Tibial nerve (tissue), 4 donors: Measurements from ENCODE around the gene NRBP1. TPM values are rescaled to one million over a fixed set of nuclear protein-coding genes. Genes with fewer than 3 reads are reported as not detected.

Experiments used
- DNase-seq, 2 donors: peaks; one replicate each; pipeline ENCODE4 v3.0.0-alpha.2; 2019; ENCODE audit warnings: low spot score in 2 of 2
- H3K27ac ChIP-seq, 4 donors: fragments of 200-600 bp; sonication (generic) in 3 of 4; one replicate each; pipeline ENCODE4 v1.5.1; 2017 to 2019; ENCODE audit warnings: mild to moderate bottlenecking in 1 of 4
- H3K27me3 ChIP-seq, 2 donors: fragments of 200-600 bp; sonication (generic) in 1 of 2; one replicate each; pipeline versions ENCODE4 v1.5.1 to v1.6.0; 2017 to 2019
- H3K36me3 ChIP-seq, 3 donors: fragments of 200-600 bp; sonication (generic); one replicate each; pipeline ENCODE4 v1.5.1; 2018 to 2019
- H3K4me1 ChIP-seq, 4 donors: fragments of 200-600 bp; sonication (generic) in 3 of 4; one replicate each; pipeline ENCODE4 v1.5.1; 2017 to 2019
- H3K4me3 ChIP-seq, 4 donors: fragments of 200-600 bp; sonication (generic) in 3 of 4; one replicate each; pipeline ENCODE4 v1.5.1; 2017 to 2019; ENCODE audit warnings: mild to moderate bottlenecking in 1 of 4, moderate library complexity in 1 of 4
- H3K9me3 ChIP-seq, 4 donors: fragments of 200-600 bp; sonication (generic) in 3 of 4; one replicate each; pipeline ENCODE4 v1.5.1; 2017 to 2019
- CTCF ChIP-seq, 5 experiments: fragments of 200-600 bp in 3 of 5; fragments of 450-650 bp in 2 of 5; sonication (generic) in 3 of 5; IDR thresholded peaks; one replicate each; pipeline ENCODE4 v1.5.1; 2016 to 2019; ENCODE audit warnings: antibody characterized with exemption in 5 of 5, mild to moderate bottlenecking in 3 of 5, moderate library complexity in 2 of 5
- EP300 ChIP-seq, 2 donors: sonication (generic); formaldehyde crosslinking; IDR thresholded peaks; one replicate each; pipeline ENCODE4 v1.6.1; 2017; ENCODE audit warnings: antibody characterized with exemption in 2 of 2, mild to moderate bottlenecking in 1 of 2
- POLR2A ChIP-seq, 2 donors: fragments of 450-650 bp; IDR thresholded peaks; one replicate each; pipeline ENCODE4 v1.6.1; 2017; ENCODE audit warnings: antibody characterized with exemption in 2 of 2, mild to moderate bottlenecking in 2 of 2, moderate library complexity in 2 of 2
- WGBS, 2 donors: methylation state at CpG; one replicate each; pipeline ENCODE4 v1.1.5; 2018; 5-methylcytosine and 5-hydroxymethylcytosine counted together
- total RNA-seq, 4 donors: library from RNA; depleted of rRNA; stranded (reverse); fragments of >200 nt; gene quantifications; one replicate each; pipeline ENCODE4 v1.1.0, GENCODE V29; 2016

Gene NRBP1
- total RNA-seq, 4 donors from 2014 or later, result 43.7 to 62.5 (median 56.7) TPM

- Histone ChIP-seq H3K4me1 (peaks cover 0 to 44% (median 19%) of the 10 kb centered on the region in 4 donors), H3K4me3 (no peak overlapping the region), H3K27ac (peak overlapping the region in 1 of 4 donors; percentile 4), H3K9me3 (no peaks in the 10 kb centered on the region), H3K36me3 (peaks cover 0 to 35% (median 32%) of the 10 kb centered on the region in 3 donors), H3K27me3 (no peaks in the 10 kb centered on the region)
- no peak for DNase-seq
- TF ChIP-seq POLR2A (IDR thresholded peaks at IDR 0.05) (no peak), EP300 (IDR thresholded peaks at IDR 0.05) (no peak), CTCF (IDR thresholded peaks at IDR 0.05) (no peak)
These were observed 3.0 kb downstream of the NRBP1 start for GRCh38 chr2:27431395-27431794.

- 82 to 91% methylated on average over 6 of the region's 6 CpGs for WGBS, 2 donors
- no peak overlapping the region for H3K4me3 ChIP-seq
- no peak for DNase-seq
- TF ChIP-seq CTCF (IDR thresholded peaks at IDR 0.05) (no peak), POLR2A (IDR thresholded peaks at IDR 0.05) (no peak), EP300 (IDR thresholded peaks at IDR 0.05) (no peak)
- peaks cover 0 to 27% (median 6%) of the 10 kb centered on the region in 4 donors for H3K4me1 ChIP-seq
- no peaks in the 10 kb centered on the region for H3K27me3 ChIP-seq
- H3K9me3 ChIP-seq, result no peaks in the 10 kb centered on the region
- H3K36me3 ChIP-seq, result peaks cover 0 to 77% (median 57%) of the 10 kb centered on the region in 3 donors
- no peak overlapping the region for H3K27ac ChIP-seq
These were observed 7.2 kb downstream of the NRBP1 start for GRCh38 chr2:27435628-27436027.

DNA sequence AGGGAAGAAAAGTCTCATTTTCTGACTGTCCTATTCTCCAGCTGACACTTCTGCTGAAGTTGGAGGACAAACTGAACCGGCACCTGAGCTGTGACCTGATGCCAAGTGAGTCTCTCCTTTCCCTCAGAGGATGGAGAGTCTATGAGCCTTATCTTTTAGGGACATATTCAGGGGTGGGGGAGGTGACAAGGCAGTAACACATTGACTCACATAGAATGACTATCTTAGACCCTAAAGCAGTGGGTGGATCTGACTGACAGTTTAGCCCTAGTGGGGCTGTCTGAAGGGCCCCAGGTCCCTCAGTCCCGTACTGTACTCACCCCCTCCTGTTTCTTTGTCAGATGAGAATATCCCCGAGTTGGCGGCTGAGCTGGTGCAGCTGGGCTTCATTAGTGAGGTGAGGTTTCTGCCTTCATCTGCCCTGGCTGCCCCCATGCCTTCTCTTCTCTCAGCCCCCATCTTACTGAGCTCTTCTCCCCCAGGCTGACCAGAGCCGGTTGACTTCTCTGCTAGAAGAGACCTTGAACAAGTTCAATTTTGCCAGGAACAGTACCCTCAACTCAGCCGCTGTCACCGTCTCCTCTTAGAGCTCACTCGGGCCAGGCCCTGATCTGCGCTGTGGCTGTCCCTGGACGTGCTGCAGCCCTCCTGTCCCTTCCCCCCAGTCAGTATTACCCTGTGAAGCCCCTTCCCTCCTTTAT, 12.9 kb downstream of the NRBP1 start:
- Histone ChIP-seq H3K9me3 (no peaks in the 10 kb centered on the region), H3K36me3 (peaks cover 0 to 96% (median 40%) of the 10 kb centered on the region in 3 donors), H3K4me3 (no peak overlapping the region), H3K27ac (no peak overlapping the region), H3K27me3 (no peaks in the 10 kb centered on the region), H3K4me1 (peaks cover 0 to 14% (median 0%) of the 10 kb centered on the region in 4 donors)
- no peak for TF ChIP-seq POLR2A (IDR thresholded peaks at IDR 0.05)
- no peak for TF ChIP-seq EP300 (IDR thresholded peaks at IDR 0.05)
- no peak for TF ChIP-seq CTCF (IDR thresholded peaks at IDR 0.05)
- no peak for DNase-seq
- WGBS, 2 donors, result 77 to 82% methylated on average over 10 of the region's 10 CpGs

DNA sequence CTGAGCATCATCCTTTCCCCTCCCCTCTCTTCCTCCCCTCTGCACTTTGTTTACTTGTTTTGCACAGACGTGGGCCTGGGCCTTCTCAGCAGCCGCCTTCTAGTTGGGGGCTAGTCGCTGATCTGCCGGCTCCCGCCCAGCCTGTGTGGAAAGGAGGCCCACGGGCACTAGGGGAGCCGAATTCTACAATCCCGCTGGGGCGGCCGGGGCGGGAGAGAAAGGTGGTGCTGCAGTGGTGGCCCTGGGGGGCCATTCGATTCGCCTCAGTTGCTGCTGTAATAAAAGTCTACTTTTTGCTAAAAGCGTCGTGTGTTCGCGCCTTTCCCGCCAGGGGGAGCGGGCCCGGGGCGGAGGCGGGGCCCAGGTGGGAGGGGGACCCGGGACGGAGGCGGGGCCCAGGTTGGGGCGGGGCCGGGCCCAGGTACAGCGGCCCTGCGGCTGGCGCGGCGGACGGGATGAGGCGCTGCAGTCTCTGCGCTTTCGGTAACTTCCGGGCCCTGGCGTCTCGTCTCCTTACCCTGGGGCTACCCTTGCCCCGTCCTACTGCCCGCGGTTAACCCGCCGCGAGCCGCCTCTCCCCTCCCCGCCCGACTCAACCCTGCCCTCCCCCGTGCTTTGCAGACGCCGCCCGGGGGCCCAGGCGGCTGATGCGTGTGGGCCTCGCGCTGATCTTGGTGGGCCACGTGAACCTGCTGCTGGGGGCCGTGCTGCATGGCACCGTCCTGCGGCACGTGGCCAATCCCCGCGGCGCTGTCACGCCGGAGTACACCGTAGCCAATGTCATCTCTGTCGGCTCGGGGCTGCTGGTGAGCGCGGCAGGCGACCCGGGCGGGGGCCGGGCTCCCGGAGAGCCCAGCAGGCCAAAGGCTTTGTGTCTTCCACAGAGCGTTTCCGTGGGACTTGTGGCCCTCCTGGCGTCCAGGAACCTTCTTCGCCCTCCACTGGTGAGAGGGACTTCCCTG, 13.8 kb downstream of the NRBP1 start, which contains the start of gene KRTCAP3:
KRTCAP3 (plus strand) TSS at position 424 of the 962 bp plus-strand sequence; CDS start at position 456, 32 bp downstream.
- TF ChIP-seq CTCF (IDR thresholded peaks at IDR 0.05) (peak in 1 of 5 experiments; percentile 11), POLR2A (IDR thresholded peaks at IDR 0.05) (no peak)
- Histone ChIP-seq H3K36me3 (peaks cover 2 to 93% (median 33%) of the 10 kb centered on the region in 3 donors), H3K4me1 (peaks cover 0 to 14% (median 0%) of the 10 kb centered on the region in 4 donors), H3K9me3 (no peaks in the 10 kb centered on the region), H3K27ac (peak within 1 kb of the TSS in 3 of 4 donors; percentile 28 to 73 (median 53)), H3K27me3 (no peaks in the 10 kb centered on the region), H3K4me3 (peak within 1 kb of the TSS in 1 of 4 donors; percentile 32)
- DNase-seq, result no peak
- 45 to 49% methylated on average over 30 to 74 of the region's 80 CpGs for WGBS, 2 donors
